Measurements from ENCODE around the gene CPNE2. TPM values are rescaled to one million over a fixed set of nuclear protein-coding genes. Genes with fewer than 3 reads are reported as not detected.

The CPNE2 gene
- polyA plus RNA-seq, 1 donor (not counting 4 experiments of a cell fraction or from before 2014, with no cell fraction given), result 26.5 TPM

GRCh38 chr16:57137566-57138273 is 45.3 kb downstream of the CPNE2 start:
- Histone ChIP-seq H3K27ac (ENCODE audit: control insufficient read depth, insufficient read depth, low read length) (no peak overlapping the region), H3K4me3 (ENCODE audit: control insufficient read depth in 2 of 3, extremely low read depth in 1 of 3, insufficient read depth in 2 of 3, low read depth in 1 of 3, low read length in 3 of 3) (no peak overlapping the region), H2AFZ (ENCODE audit: control insufficient read depth, low read length) (no peak overlapping the region), H4K20me1 (ENCODE audit: control insufficient read depth, extremely low read depth, insufficient read depth, low read length) (no peaks in the 10 kb centered on the region), H3K4me2 (ENCODE audit: control insufficient read depth, extremely low read depth, insufficient read depth, low read depth, low read length) (no peak overlapping the region), H3K9me3 (ENCODE audit: control insufficient read depth, low read depth, low read length) (no peaks in the 10 kb centered on the region), H3K27me3 (ENCODE audit: control insufficient read depth, extremely low read depth, insufficient read depth, low read length) (no peaks in the 10 kb centered on the region), H3K4me1 (ENCODE audit: control insufficient read depth, extremely low read depth, insufficient read depth, low read length) (peaks cover 10% of the 10 kb centered on the region), H3K79me2 (ENCODE audit: control insufficient read depth, insufficient read depth, low read length) (no peaks in the 10 kb centered on the region), H3K9me1 (ENCODE audit: control insufficient read depth, extremely low read depth, insufficient read depth, low read length) (no peaks in the 10 kb centered on the region), H3K9ac (ENCODE audit: control insufficient read depth, extremely low read depth, insufficient read depth, low read length) (no peak overlapping the region), H3K36me3 (ENCODE audit: control insufficient read depth in 2 of 2, extremely low read depth in 1 of 2, insufficient read depth in 2 of 2, low read length in 2 of 2) (peaks cover 0 to 1% of the 10 kb centered on the region in 2 experiments)
- DNase-seq (ENCODE audit: low read depth, low spot score) (no peak), FAIRE-seq (no peak)
- dilution Hi-C loops (cut with MboI; ENCODE audit: extremely low pct_ligation_motif_present, low sequenced_read_pairs), result no loop called here
- TF ChIP-seq EZH2 (IDR thresholded peaks at IDR 0.05; ENCODE audit: low read length) (no peak), CTCF (optimal IDR thresholded peaks at IDR 0.05 in 1 of 3, IDR thresholded peaks at IDR 0.05 in 1 of 3, conservative IDR thresholded peaks at IDR 0.05 in 1 of 3; ENCODE audit: extremely low read depth in 1 of 3, insufficient read depth in 2 of 3, low read length in 3 of 3) (no peak)

- H3K27me3 ChIP-seq (ENCODE audit: control insufficient read depth, extremely low read depth, insufficient read depth, low read length), result no peaks in the 10 kb centered on the region
- TF ChIP-seq EZH2 (IDR thresholded peaks at IDR 0.05; ENCODE audit: low read length) (no peak), CTCF (optimal IDR thresholded peaks at IDR 0.05 in 1 of 3, IDR thresholded peaks at IDR 0.05 in 1 of 3, conservative IDR thresholded peaks at IDR 0.05 in 1 of 3; ENCODE audit: extremely low read depth in 1 of 3, insufficient read depth in 2 of 3, low read length in 3 of 3) (no peak)
- no peak overlapping the region for H3K4me2 ChIP-seq (ENCODE audit: control insufficient read depth, extremely low read depth, insufficient read depth, low read depth, low read length)
- peaks cover 10% of the 10 kb centered on the region for H3K4me1 ChIP-seq (ENCODE audit: control insufficient read depth, extremely low read depth, insufficient read depth, low read length)
- H3K9me1 ChIP-seq (ENCODE audit: control insufficient read depth, extremely low read depth, insufficient read depth, low read length), result no peaks in the 10 kb centered on the region
- DNase-seq (ENCODE audit: low read depth, low spot score) (no peak), FAIRE-seq (no peak)
- H3K4me3 ChIP-seq (ENCODE audit: control insufficient read depth in 2 of 3, extremely low read depth in 1 of 3, insufficient read depth in 2 of 3, low read depth in 1 of 3, low read length in 3 of 3), result no peak overlapping the region
- no peak overlapping the region for H3K9ac ChIP-seq (ENCODE audit: control insufficient read depth, extremely low read depth, insufficient read depth, low read length)
- no peaks in the 10 kb centered on the region for H3K79me2 ChIP-seq (ENCODE audit: control insufficient read depth, insufficient read depth, low read length)
- no peak overlapping the region for H3K27ac ChIP-seq (ENCODE audit: control insufficient read depth, insufficient read depth, low read length)
- no peak overlapping the region for H2AFZ ChIP-seq (ENCODE audit: control insufficient read depth, low read length)
- dilution Hi-C loops (cut with MboI; ENCODE audit: extremely low pct_ligation_motif_present, low sequenced_read_pairs), result no loop called here
- peaks cover 0 to 1% of the 10 kb centered on the region in 2 experiments for H3K36me3 ChIP-seq (ENCODE audit: control insufficient read depth in 2 of 2, extremely low read depth in 1 of 2, insufficient read depth in 2 of 2, low read length in 2 of 2)
- H4K20me1 ChIP-seq (ENCODE audit: control insufficient read depth, extremely low read depth, insufficient read depth, low read length), result no peaks in the 10 kb centered on the region
- H3K9me3 ChIP-seq (ENCODE audit: control insufficient read depth, low read depth, low read length), result no peaks in the 10 kb centered on the region
Measured at GRCh38 chr16:57138281-57138935, 46.0 kb downstream of the CPNE2 start.

All from keratinocyte (primary cell).